Kidney (tissue), 14 donors: Measurements from ENCODE around the gene CEACAM16. TPM values are rescaled to one million over a fixed set of nuclear protein-coding genes. Genes with fewer than 3 reads are reported as not detected.

Experiments used
- DNase-seq, 5 donors: peaks; one replicate each; pipeline ENCODE4 v3.0.0-alpha.2; 2013 to 2020
- FAIRE-seq: peaks from 2 replicates; lab custom pipeline; 2012; peaks lifted over from hg19 to GRCh38; lab: Jason Lieb, UNC
- H3K27ac ChIP-seq, 2 donors: one replicate each; pipeline ENCODE4 v1.7.0; 2013; ENCODE audit warnings: low read depth in 2 of 2, low read length in 2 of 2, inconsistent platforms in 1 of 2
- H3K27me3 ChIP-seq: one replicate; pipeline ENCODE4 v1.7.1; 2013; ENCODE audit warnings: low read length, inconsistent platforms; ENCODE audit not compliant: control insufficient read depth, insufficient read depth
- H3K36me3 ChIP-seq, 3 donors: one replicate each; pipeline versions ENCODE4 v1.7.0 to v1.7.1; 2013; ENCODE audit warnings: low read length in 3 of 3, control low read depth in 1 of 3, inconsistent platforms in 1 of 3; ENCODE audit not compliant: insufficient read depth in 3 of 3, control insufficient read depth in 2 of 3
- H3K4me1 ChIP-seq, 3 donors: one replicate each; pipeline versions ENCODE4 v1.7.0 to v1.7.1; 2013; ENCODE audit warnings: low read length in 3 of 3, inconsistent platforms in 1 of 3, low read depth in 1 of 3; ENCODE audit not compliant: control insufficient read depth in 2 of 3, insufficient read depth in 2 of 3
- H3K4me3 ChIP-seq, 3 donors: one replicate each; pipeline versions ENCODE4 v1.7.0 to v1.8.1; 2013; ENCODE audit warnings: low read length in 3 of 3, control low read depth in 1 of 3, inconsistent platforms in 1 of 3
- H3K9ac ChIP-seq, 3 donors: one replicate each; pipeline versions ENCODE4 v1.7.0 to v1.7.1; 2013; ENCODE audit warnings: low read length in 3 of 3, control low read depth in 1 of 3, inconsistent platforms in 1 of 3
- H3K9me3 ChIP-seq, 3 donors: one replicate each; pipeline versions ENCODE4 v1.7.0 to v1.7.1; 2013; ENCODE audit warnings: low read length in 3 of 3, control low read depth in 1 of 3, inconsistent platforms in 1 of 3; ENCODE audit not compliant: control insufficient read depth in 2 of 3, insufficient read depth in 1 of 3
- CTCF ChIP-seq: IDR thresholded peaks from 3 replicates; pipeline ENCODE4 v1.5.1; 2012; ENCODE audit warnings: mild to moderate bottlenecking, moderate library complexity, borderline replicate concordance; ENCODE audit not compliant: insufficient read depth; ENCODE audit errors: extremely low read depth
- intact Hi-C: fragments of 100-400 bp; cut with DNase I; formaldehyde crosslinking; loops from one replicate; pipeline ENCODE4 v1.11.1; 2022
- polyA plus RNA-seq: library from polyadenylated mRNA; stranded (reverse); fragments of 350-450 nt; fragmentation: Illumina TruSeq; extraction: RNeasy Lipid Tissue Mini Kit (QIAGEN cat#74804); gene quantifications from one replicate; pipeline ENCODE4 v1.2.3, GENCODE V29; 2014; ENCODE audit warnings: low read depth, low replicate concordance; ENCODE audit not compliant: insufficient read depth
- total RNA-seq: library from RNA; stranded (reverse); fragmentation: NEBNext Ultra II Directional; extraction: Animal tissue kit (Norgen Biotek cat#: 25700); gene quantifications from one replicate; pipeline ENCODE4 v1.2.1, GENCODE V29; 2021
- donor health status: control.
- donor health status: control.
- donor health status: control.
- donor health status: control.
- donor health status: control.
- donor health status: DM: yes; HTN: yes; CAD: no.
- donor health status: Normal renal cell carcinoma (clear cell type).

CEACAM16 gene
- total and polyA plus RNA-seq, 2 donors from 2014 or later = not detected

GRCh38 chr19:44752123-44752815, 53.3 kb downstream of the CEACAM16 start:
- DNase-seq (no peak), FAIRE-seq (no peak)
- Histone ChIP-seq H3K4me3 (peak overlapping the region in 2 of 3 donors; percentile 37 to 55), H3K27ac (peak overlapping the region; percentile 15 to 93), H3K4me1 (peaks cover 0 to 44% (median 29%) of the 10 kb centered on the region in 3 donors), H3K36me3 (peaks cover 0 to 17% (median 10%) of the 10 kb centered on the region in 3 donors), H3K9ac (peak overlapping the region in 2 of 3 donors; percentile 10 to 42), H3K9me3 (no peaks in the 10 kb centered on the region), H3K27me3 (no peaks in the 10 kb centered on the region)
- TF ChIP-seq CTCF = no peak
- intact Hi-C loops = no loop called here

- Histone ChIP-seq H3K36me3 (peaks cover 0 to 17% (median 10%) of the 10 kb centered on the region in 3 donors), H3K9ac (peak overlapping the region in 1 of 3 donors; percentile 42), H3K4me3 (peak overlapping the region in 2 of 3 donors; percentile 37 to 55), H3K27me3 (no peaks in the 10 kb centered on the region), H3K9me3 (no peaks in the 10 kb centered on the region), H3K27ac (peak overlapping the region; percentile 89 to 93), H3K4me1 (peaks cover 0 to 48% (median 27%) of the 10 kb centered on the region in 3 donors)
- no peak for TF ChIP-seq CTCF
- no peak for FAIRE-seq
- DNase-seq = peak; percentile 89 to 98 (median 90)
- intact Hi-C loops = no loop called here
These were observed 54.1 kb downstream of the CEACAM16 start for GRCh38 chr19:44752816-44753625.

GRCh38 chr19:44753626-44753931, 54.6 kb downstream of the CEACAM16 start:
- Histone ChIP-seq H3K36me3 (peaks cover 0 to 20% (median 10%) of the 10 kb centered on the region in 3 donors), H3K9ac (peak overlapping the region in 2 of 3 donors; percentile 38 to 79), H3K4me1 (peaks cover 0 to 52% (median 25%) of the 10 kb centered on the region in 3 donors), H3K9me3 (no peaks in the 10 kb centered on the region), H3K27ac (peak overlapping the region; percentile 89 to 93), H3K27me3 (no peaks in the 10 kb centered on the region), H3K4me3 (peak overlapping the region in 2 of 3 donors; percentile 55 to 59)
- FAIRE-seq (no peak), DNase-seq (no peak)
- intact Hi-C loops = no loop called here
- no peak for TF ChIP-seq CTCF
